Glomerular endothelial cell (primary cell): ENCODE results near the gene COL11A1. TPM values are rescaled to one million over a fixed set of nuclear protein-coding genes. Genes with fewer than 3 reads are reported as not detected.
"Not testable (repeated sequence)": the region's sequence is repeated elsewhere in the genome, so short reads cannot be mapped to it uniquely, and the experiment has no call there.

Source experiments
- DNase-seq: peaks from one replicate; pipeline ENCODE4 v3.0.0-alpha.2; 2011; ENCODE audit warnings: low read depth, low spot score; ENCODE audit errors: extremely low read depth
- total RNA-seq: library from RNA; depleted of rRNA; stranded (reverse); fragments of >200 nt; gene quantifications from 2 replicates; pipeline ENCODE4 v1.2.3, GENCODE V29; 2015

COL11A1 gene
- 0.12 TPM in 1 of 2 replicates, not detected in the other for total RNA-seq

GRCh38 chr1:103108376-103109150 lies at the start of gene COL11A1:
TSS of gene COL11A1 (minus strand) at chr1:103108522. CDS start at chr1:103108178, 344 bp downstream.
- DNase-seq = no peak

- no peak for DNase-seq
Observed at GRCh38 chr1:103156966-103157365, 48.6 kb upstream of the COL11A1 start.

- DNase-seq = no peak
Observed at GRCh38 chr1:103146166-103146565, 37.8 kb upstream of the COL11A1 start.

- no peak for DNase-seq
Observed at GRCh38 chr1:103145449-103145848, 37.1 kb upstream of the COL11A1 start.

- no peak for DNase-seq
Observed at GRCh38 chr1:103144681-103145080, 36.4 kb upstream of the COL11A1 start.

GRCh38 chr1:103142461-103142860 lies 34.1 kb upstream of the COL11A1 start:
- DNase-seq = no peak

GRCh38 chr1:103129796-103130195 lies 21.5 kb upstream of the COL11A1 start:
- DNase-seq = no peak

- DNase-seq = no peak
Observed at GRCh38 chr1:103129255-103129654, 20.9 kb upstream of the COL11A1 start.

GRCh38 chr1:103128256-103128655 lies 19.9 kb upstream of the COL11A1 start:
- DNase-seq = not testable (repeated sequence)

GRCh38 chr1:103125219-103125618 lies 16.9 kb upstream of the COL11A1 start:
- DNase-seq = no peak

- no peak for DNase-seq
Observed at GRCh38 chr1:103122983-103123720, 14.8 kb upstream of the COL11A1 start.

- DNase-seq = no peak
Observed at GRCh38 chr1:103120981-103121380, 12.7 kb upstream of the COL11A1 start.

GRCh38 chr1:103112546-103112945 lies 4.2 kb upstream of the COL11A1 start:
- no peak for DNase-seq

- DNase-seq = no peak
Observed at GRCh38 chr1:103111926-103112325, 3.6 kb upstream of the COL11A1 start.

GRCh38 chr1:103110701-103111100 lies 2.4 kb upstream of the COL11A1 start:
- no peak for DNase-seq

GRCh38 chr1:103109311-103109920 lies 1.1 kb upstream of the COL11A1 start:
- no peak for DNase-seq

- DNase-seq = no peak
Observed at GRCh38 chr1:103107741-103108375, 464 bp downstream of the COL11A1 start.

GRCh38 chr1:103106426-103107341 lies 1.6 kb downstream of the COL11A1 start:
- DNase-seq = peak; percentile 37

- no peak for DNase-seq
Observed at GRCh38 chr1:103101399-103101798, 6.9 kb downstream of the COL11A1 start.

GRCh38 chr1:103089221-103089620 lies 19.1 kb downstream of the COL11A1 start:
- DNase-seq = no peak
